H9 (cell line): ENCODE results near the gene URAD. TPM values are rescaled to one million over a fixed set of nuclear protein-coding genes. Genes with fewer than 3 reads are reported as not detected.

Experiments used
- DNase-seq: peaks from one replicate; pipeline ENCODE4 v3.0.0-alpha.2; 2017
- H2AFZ ChIP-seq: one replicate; pipeline ENCODE4 v1.6.1; 2013; ENCODE audit warnings: mild to moderate bottlenecking, low read length, control low read depth, moderate library complexity
- H2AK5ac ChIP-seq: 2 replicates; pipeline ENCODE4 v1.6.1; 2013; ENCODE audit warnings: low read length, control low read depth, mixed read lengths; ENCODE audit not compliant: insufficient read length
- H2BK120ac ChIP-seq: one replicate; pipeline ENCODE4 v1.6.1; 2013; ENCODE audit warnings: low read depth, mild to moderate bottlenecking, low read length, control low read depth, inconsistent platforms; ENCODE audit not compliant: poor library complexity, severe bottlenecking
- H2BK12ac ChIP-seq: 2 replicates; pipeline ENCODE4 v1.6.1; 2013; ENCODE audit warnings: low read length, control low read depth, mixed read lengths, low read depth; ENCODE audit not compliant: insufficient read length
- H2BK15ac ChIP-seq: 2 replicates; pipeline ENCODE4 v1.6.1; 2013; ENCODE audit warnings: low read depth, low read length, control low read depth
- H2BK20ac ChIP-seq: one replicate; pipeline ENCODE4 v1.6.1; 2013; ENCODE audit warnings: low read depth, mild to moderate bottlenecking, low read length, control low read depth, inconsistent platforms; ENCODE audit not compliant: poor library complexity, severe bottlenecking
- H2BK5ac ChIP-seq: 2 replicates; pipeline ENCODE4 v1.6.1; 2013; ENCODE audit warnings: low read length, control low read depth, mixed read lengths; ENCODE audit not compliant: insufficient read length
- H3K14ac ChIP-seq: 2 replicates; pipeline ENCODE4 v1.6.1; 2013; ENCODE audit warnings: low read length, control low read depth; ENCODE audit not compliant: insufficient read depth
- H3K18ac ChIP-seq: 2 replicates; pipeline ENCODE4 v1.6.1; 2013; ENCODE audit warnings: low read depth, mild to moderate bottlenecking, mixed read lengths, low read length, control low read depth; ENCODE audit not compliant: insufficient read length
- H3K23ac ChIP-seq: 2 replicates; pipeline ENCODE4 v1.6.1; 2013; ENCODE audit warnings: low read length, control low read depth, mixed read lengths, low read depth; ENCODE audit not compliant: insufficient read length
- H3K23me2 ChIP-seq: 2 replicates; pipeline ENCODE4 v1.6.1; 2013; ENCODE audit warnings: low read depth, mild to moderate bottlenecking, mixed read lengths, low read length, control low read depth; ENCODE audit not compliant: insufficient read length, poor library complexity, severe bottlenecking
- H3K27ac ChIP-seq: 2 replicates; pipeline ENCODE4 v1.5.1; 2013; ENCODE audit warnings: low read length, control low read depth, mixed read lengths, low read depth; ENCODE audit not compliant: insufficient read length
- H3K27me3 ChIP-seq: 2 replicates; pipeline ENCODE4 v1.6.1; 2013; ENCODE audit warnings: low read length, control low read depth, inconsistent platforms; ENCODE audit not compliant: insufficient read depth
- H3K4ac ChIP-seq: 2 replicates; pipeline ENCODE4 v1.6.1; 2013; ENCODE audit warnings: low read depth, mild to moderate bottlenecking, control low read depth, inconsistent platforms, low read length, moderate library complexity
- H3K4me1 ChIP-seq: 2 replicates; pipeline ENCODE4 v1.6.1; 2013; ENCODE audit warnings: low read length, control low read depth, inconsistent platforms; ENCODE audit not compliant: insufficient read depth
- H3K4me2 ChIP-seq: 2 replicates; pipeline ENCODE4 v1.6.1; 2013; ENCODE audit warnings: low read length, control low read depth, mixed read lengths; ENCODE audit not compliant: insufficient read length, insufficient read depth
- H3K56ac ChIP-seq: 2 replicates; pipeline ENCODE4 v1.6.1; 2013; ENCODE audit warnings: low read depth, mild to moderate bottlenecking, mixed read lengths, low read length, control low read depth; ENCODE audit not compliant: insufficient read length
- H3K79me1 ChIP-seq: 2 replicates; pipeline ENCODE4 v1.6.1; 2013; ENCODE audit warnings: low read depth, mild to moderate bottlenecking, moderate library complexity, low read length, control low read depth, inconsistent platforms; ENCODE audit not compliant: insufficient read depth, poor library complexity, severe bottlenecking
- H3K79me2 ChIP-seq: 2 replicates; pipeline ENCODE4 v1.6.1; 2013; ENCODE audit warnings: low read length, control low read depth, inconsistent platforms; ENCODE audit not compliant: insufficient read depth
- H3K9ac ChIP-seq: 2 replicates; pipeline ENCODE4 v1.6.1; 2013; ENCODE audit warnings: low read length, control low read depth, mixed read lengths; ENCODE audit not compliant: insufficient read length; ENCODE audit errors: extremely low read depth
- H3K9me3 ChIP-seq: one replicate; pipeline ENCODE4 v1.6.1; 2013; ENCODE audit warnings: low read depth, low read length, inconsistent platforms; ENCODE audit not compliant: control insufficient read depth
- H3T11ph ChIP-seq: one replicate; pipeline ENCODE4 v1.6.1; 2013; ENCODE audit warnings: mild to moderate bottlenecking, low read length, control low read depth, inconsistent platforms
- H4K20me1 ChIP-seq: one replicate; pipeline ENCODE4 v1.6.1; 2013; ENCODE audit not compliant: control insufficient read depth, insufficient read length, insufficient read depth
- H4K5ac ChIP-seq: 2 replicates; pipeline ENCODE4 v1.6.1; 2013; ENCODE audit warnings: low read depth, mild to moderate bottlenecking, mixed read lengths, low read length, control low read depth; ENCODE audit not compliant: insufficient read length
- H4K8ac ChIP-seq: replicated peaks from 2 replicates; pipeline ENCODE4 v1.6.1; 2013; ENCODE audit warnings: low read length, control low read depth, mixed read lengths, low read depth; ENCODE audit not compliant: insufficient read length
- H4K91ac ChIP-seq: 2 replicates; pipeline ENCODE4 v1.6.1; 2013; ENCODE audit warnings: low read depth, mild to moderate bottlenecking, moderate library complexity, mixed read lengths, low read length, control low read depth; ENCODE audit not compliant: insufficient read length
- H3K27ac Mint-ChIP-seq, 3 experiments: 2 replicates in 2 of 3; 3 replicates in 1 of 3; pipeline ENCODE4 v1.8.0; 2020 to 2021; ENCODE audit warnings: mixed read lengths in 3 of 3, mild to moderate bottlenecking in 1 of 3, moderate library complexity in 1 of 3
- H3K27me3 Mint-ChIP-seq: 2 replicates; pipeline ENCODE4 v1.8.0; 2021; ENCODE audit warnings: low read depth, mild to moderate bottlenecking, moderate library complexity, mixed read lengths
- H3K36me3 Mint-ChIP-seq, 3 experiments: 2 replicates in 2 of 3; 3 replicates in 1 of 3; pipeline ENCODE4 v1.8.0; 2020 to 2021; ENCODE audit warnings: low read depth in 3 of 3, mixed read lengths in 3 of 3; ENCODE audit not compliant: insufficient read depth in 1 of 3
- H3K4me1 Mint-ChIP-seq, 2 experiments: 2 replicates each; pipeline ENCODE4 v1.8.0; 2020; ENCODE audit warnings: mixed read lengths in 2 of 2
- H3K4me3 Mint-ChIP-seq, 2 experiments: 2 replicates in 1 of 2; 3 replicates in 1 of 2; pipeline ENCODE4 v1.8.0; 2020 to 2021; ENCODE audit warnings: mild to moderate bottlenecking in 2 of 2, mixed read lengths in 2 of 2, moderate library complexity in 1 of 2
- H3K9me3 Mint-ChIP-seq, 2 experiments: 2 replicates in 1 of 2; 3 replicates in 1 of 2; pipeline ENCODE4 v1.8.0; 2020; ENCODE audit warnings: mild to moderate bottlenecking in 2 of 2, mixed read lengths in 2 of 2, moderate library complexity in 1 of 2
- CTCF ChIP-seq: fragments of 200-600 bp; sonication (generic); conservative IDR thresholded peaks from 3 replicates; pipeline ENCODE4 v1.8.0; 2021; ENCODE audit warnings: antibody characterized with exemption, mild to moderate bottlenecking
- WGBS: extraction: QIAGEN DNeasy Blood & Tissue Kit; methylation state at CpG from one replicate; pipeline ENCODE4 v1.1.7; 2013; ENCODE audit warnings: missing lambda C conversion rate, low lambda C conversion rate, mixed read lengths; ENCODE audit not compliant: insufficient read length; ENCODE audit errors: extremely low coverage; 5-methylcytosine and 5-hydroxymethylcytosine counted together
- total RNA-seq: library from RNA; stranded (reverse); gene quantifications from 2 replicates; pipeline ENCODE4 v1.2.1, GENCODE V29; 2021

Gene URAD
- total RNA-seq, 1 experiment from 2014 or later: not detected

- peak overlapping the region in 1 of 2 experiments; percentile 62; a peak in 1 of 5 replicates for H3K4me3 Mint-ChIP-seq
- Histone ChIP-seq H3K9me3 (no peaks in the 10 kb centered on the region), H2AFZ (no peak overlapping the region), H3K79me2 (no peaks in the 10 kb centered on the region), H3K9ac (no peak overlapping the region), H2AK5ac (no peak overlapping the region), H4K8ac (no peak overlapping the region), H2BK5ac (no peak overlapping the region), H3K23ac (no peak overlapping the region), H3T11ph (no peak overlapping the region), H3K4me1 (no peaks in the 10 kb centered on the region), H3K79me1 (no peaks in the 10 kb centered on the region), H2BK15ac (no peak overlapping the region), H2BK120ac (no peak overlapping the region), H3K18ac (no peak overlapping the region), H3K56ac (no peak overlapping the region), H4K5ac (no peak overlapping the region), H3K27me3 (peaks cover 85% of the 10 kb centered on the region), H3K4ac (no peak overlapping the region), H2BK20ac (no peak overlapping the region), H3K23me2 (no peaks in the 10 kb centered on the region), H3K27ac (no peak overlapping the region), H4K20me1 (peaks cover 2% of the 10 kb centered on the region), H4K91ac (no peak overlapping the region), H3K4me2 (no peak overlapping the region), H3K14ac (no peak overlapping the region; the same call in 1 of the 2 replicates), H2BK12ac (no peak overlapping the region)
- no peak for TF ChIP-seq CTCF
- H3K9me3 Mint-ChIP-seq: peaks cover 0 to 12% of the 10 kb centered on the region in 2 experiments; a peak in 2 of 5 replicates
- H3K36me3 Mint-ChIP-seq: peaks cover 0 to 2% (median 0%) of the 10 kb centered on the region in 3 experiments; a peak in 2 of 7 replicates
- no peak for DNase-seq
- peaks cover 100% of the 10 kb centered on the region for H3K27me3 Mint-ChIP-seq
- WGBS: no CpG with 5 or more reads among the region's 54 CpGs
- peaks cover 10 to 22% of the 10 kb centered on the region in 2 experiments for H3K4me1 Mint-ChIP-seq
- no peak overlapping the region for H3K27ac Mint-ChIP-seq
Observed at GRCh38 chr13:27980280-27980998, 8.1 kb downstream of the URAD start.
